NT2/D1 (cell line): ENCODE data around the gene TMEM270.

Source experiments
- SUZ12 ChIP-seq: IDR thresholded peaks from 2 replicates; pipeline ENCODE4 v1.6.1; 2011; ENCODE audit not compliant: insufficient read length, insufficient read depth; ENCODE audit errors: extremely low read depth
- YY1 ChIP-seq: IDR thresholded peaks from 2 replicates; pipeline ENCODE4 v1.6.1; 2011; ENCODE audit not compliant: insufficient read length, insufficient read depth
- ZNF274 ChIP-seq: IDR thresholded peaks from 2 replicates; pipeline ENCODE4 v1.6.1; 2011; ENCODE audit warnings: mild to moderate bottlenecking, low read depth, low read length

DNA sequence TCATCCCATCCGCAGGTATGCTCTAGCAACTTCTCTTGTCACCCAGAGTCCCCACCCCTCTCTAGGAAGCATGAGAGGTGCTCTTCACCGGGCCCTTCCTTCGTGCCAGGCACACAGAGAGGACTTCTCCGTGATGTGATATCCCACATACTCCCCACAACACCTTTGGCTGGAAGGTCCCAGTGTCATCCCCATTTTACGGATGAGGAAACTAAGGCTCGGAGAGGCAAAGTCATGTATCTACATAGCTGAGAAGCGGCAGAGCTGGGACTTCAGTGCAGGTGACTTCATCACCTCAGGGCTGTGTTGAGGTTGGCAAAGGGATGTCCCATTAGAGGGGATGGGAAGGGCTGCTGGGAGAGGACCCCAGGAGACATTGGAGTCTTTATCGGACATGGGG lies 15.4 kb downstream of the TMEM270 start:
- TF ChIP-seq ZNF274 (no peak), SUZ12 (no peak), YY1 (no peak)
